HG03342 (cell line): ENCODE data around the gene SLC24A2.
"Not testable (repeated sequence)": the region's sequence is repeated elsewhere in the genome, so short reads cannot be mapped to it uniquely, and the experiment has no call there.

ENCODE experiments used
- ATAC-seq: cut with Tn5 transposase; IDR thresholded peaks from one replicate; pipeline ENCODE4 v1.9.1; 2021; ENCODE audit warnings: mild to moderate bottlenecking, moderate library complexity; ENCODE audit not compliant: unreplicated experiment

The SLC24A2 gene

DNA sequence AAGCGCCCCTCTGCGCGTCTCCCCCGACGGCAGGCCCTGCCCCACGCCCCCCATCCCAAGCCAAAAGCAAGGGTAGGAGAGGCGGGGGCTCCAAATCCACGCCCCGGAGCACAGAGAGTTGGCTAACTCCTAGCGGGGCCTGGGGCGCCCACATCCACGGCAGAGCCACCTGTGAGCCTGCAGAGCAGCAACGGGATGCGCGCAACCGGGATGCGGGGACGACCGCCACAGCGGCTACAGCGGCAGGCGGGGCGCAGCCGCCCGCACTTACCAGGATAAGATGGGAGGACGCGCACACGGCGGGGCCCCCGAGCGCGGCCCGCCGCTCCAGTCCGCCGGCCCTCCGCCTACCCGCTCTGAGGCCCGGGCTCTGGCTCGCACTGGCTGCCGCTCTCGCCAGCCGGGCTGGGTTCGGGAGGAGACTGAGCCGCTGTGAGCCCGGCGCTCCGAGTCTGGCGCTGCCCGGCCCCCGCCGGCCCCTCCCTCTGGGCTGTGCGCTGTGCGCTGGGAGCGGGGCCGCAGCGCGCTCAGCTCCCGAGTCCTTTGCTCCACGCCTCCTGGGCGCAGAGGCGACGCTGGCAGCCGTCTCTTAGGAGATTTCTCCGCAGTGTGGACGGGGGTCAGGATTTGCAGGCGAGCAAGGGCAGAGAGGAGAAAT, at the start of gene SLC24A2:
SLC24A2 (minus strand) TSS at position 424 of the 658 bp plus-strand sequence.
- ATAC-seq, result no peak

GRCh38 chr9:19833331-19833730, 44.5 kb upstream of the SLC24A2 start:
- ATAC-seq, result not testable (repeated sequence)

DNA sequence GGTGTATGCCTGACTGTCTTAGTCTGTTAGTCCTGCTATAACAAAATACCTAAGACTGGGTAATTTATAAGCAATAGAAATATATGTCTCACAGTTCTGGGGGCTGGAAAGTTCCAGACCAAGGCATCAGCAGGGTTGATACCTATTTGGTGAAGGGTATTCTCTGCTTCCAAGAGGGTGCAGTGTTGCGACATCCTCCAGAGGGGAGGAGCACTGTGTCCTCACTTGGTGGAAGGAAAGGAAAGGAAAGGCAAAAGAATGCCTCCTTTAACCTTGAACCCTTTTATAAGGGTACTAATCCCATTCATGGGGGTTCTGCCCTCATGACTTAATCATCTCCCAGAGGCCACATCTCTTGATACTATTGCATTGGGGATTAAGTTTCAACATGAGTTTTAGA, 42.0 kb upstream of the SLC24A2 start:
- ATAC-seq, result no peak

DNA sequence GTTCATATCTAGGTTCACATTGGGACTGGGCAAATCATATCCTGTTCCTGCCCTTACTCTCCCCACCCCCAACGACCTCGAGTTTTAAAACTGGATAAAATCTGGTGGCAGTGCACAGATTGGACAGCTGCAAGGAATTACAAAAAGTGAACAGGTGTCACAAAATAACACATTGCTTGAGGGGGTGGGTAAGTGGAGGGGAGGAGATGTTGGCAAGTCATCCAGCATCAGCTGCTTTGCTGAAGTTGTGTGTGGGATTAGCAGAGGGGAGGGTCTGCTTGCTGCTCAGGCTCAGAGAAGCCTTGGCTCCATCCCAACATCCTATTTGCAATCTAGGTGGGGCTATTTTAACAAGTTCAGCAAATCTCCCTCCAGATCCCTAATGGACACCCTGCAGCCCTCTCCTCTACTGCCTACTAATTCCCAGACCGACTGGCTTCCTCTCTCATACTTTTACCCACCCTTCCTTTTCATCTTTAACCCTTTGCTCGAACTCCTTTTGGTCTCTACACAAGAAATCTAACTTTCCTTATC, 39.8 kb upstream of the SLC24A2 start:
- no peak for ATAC-seq

- ATAC-seq, result no peak
Observed at GRCh38 chr9:19816769-19817168, 27.9 kb upstream of the SLC24A2 start.

- no peak for ATAC-seq
Observed at GRCh38 chr9:19812194-19812593, 23.4 kb upstream of the SLC24A2 start.

DNA sequence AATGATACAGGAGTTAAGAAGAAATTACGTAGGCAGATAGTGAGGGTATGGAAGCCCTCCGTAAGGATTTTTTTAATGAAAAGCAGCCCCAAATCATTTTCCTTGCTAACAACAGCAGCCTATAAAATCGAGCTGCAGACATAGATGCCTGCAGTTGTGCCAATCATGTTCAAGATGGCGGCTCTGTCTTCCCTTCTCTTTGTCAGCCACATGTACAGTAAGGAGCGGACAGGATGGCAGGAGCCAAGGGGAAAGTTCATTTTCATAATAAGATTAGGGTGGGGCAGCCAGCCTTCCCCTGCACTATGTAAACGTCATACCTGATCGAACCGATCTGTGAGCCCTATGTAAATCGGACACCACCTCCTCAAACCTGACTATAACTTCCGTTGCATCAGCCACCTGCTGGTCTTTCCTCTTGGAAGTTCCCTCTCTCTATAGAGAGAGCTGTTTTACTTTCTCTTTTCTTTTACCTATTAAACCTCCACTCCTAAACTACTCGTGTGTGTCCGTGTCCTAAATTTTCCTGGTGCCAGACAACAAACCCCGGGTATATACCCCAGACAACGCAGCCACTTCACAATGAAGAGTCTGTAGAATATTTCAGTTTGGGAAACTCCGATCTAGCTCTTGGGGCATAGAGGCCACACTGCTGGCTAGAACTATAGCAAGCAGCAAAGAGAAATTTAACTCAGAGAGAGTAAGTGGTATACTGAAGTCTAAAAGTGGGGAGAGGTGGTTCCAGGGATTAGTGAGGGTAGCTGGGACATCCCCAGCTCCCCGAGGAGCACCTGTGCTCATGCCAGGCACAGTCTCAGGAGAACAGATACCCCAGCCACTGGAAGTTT, 20.8 kb upstream of the SLC24A2 start:
- no peak for ATAC-seq

DNA sequence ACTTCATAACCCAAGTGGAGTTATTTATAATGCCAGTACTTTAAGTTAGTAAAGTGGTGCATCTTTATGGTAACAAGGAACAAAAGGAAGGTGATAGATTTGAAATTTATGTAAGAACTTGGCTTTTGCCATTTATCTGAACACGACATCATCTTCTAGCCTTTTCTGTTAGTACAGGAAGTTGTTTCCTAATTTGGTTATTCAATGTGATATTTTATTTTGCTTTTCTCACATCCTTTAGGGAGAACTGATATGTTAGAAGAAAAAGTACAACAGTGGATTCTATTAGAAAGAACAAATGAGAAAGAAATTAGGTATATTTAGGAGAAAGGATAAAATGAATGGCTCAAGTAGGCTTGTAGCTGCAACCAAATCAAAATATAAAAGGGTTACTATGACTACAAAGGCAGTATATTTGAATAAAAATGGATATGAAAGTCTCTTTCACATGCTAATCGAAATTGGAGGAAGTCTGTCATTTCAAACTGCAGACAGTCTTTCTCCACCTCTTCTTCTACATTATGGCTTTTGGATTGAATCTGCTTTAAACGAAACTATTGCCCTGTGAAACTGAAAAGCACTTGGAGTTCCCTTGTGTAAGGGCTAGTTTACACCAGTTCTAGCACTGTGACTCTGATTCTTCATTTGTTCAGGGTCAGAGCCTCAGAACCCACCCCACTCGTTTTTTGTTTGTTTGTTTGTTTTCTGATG, 18.5 kb upstream of the SLC24A2 start:
- no peak for ATAC-seq

DNA sequence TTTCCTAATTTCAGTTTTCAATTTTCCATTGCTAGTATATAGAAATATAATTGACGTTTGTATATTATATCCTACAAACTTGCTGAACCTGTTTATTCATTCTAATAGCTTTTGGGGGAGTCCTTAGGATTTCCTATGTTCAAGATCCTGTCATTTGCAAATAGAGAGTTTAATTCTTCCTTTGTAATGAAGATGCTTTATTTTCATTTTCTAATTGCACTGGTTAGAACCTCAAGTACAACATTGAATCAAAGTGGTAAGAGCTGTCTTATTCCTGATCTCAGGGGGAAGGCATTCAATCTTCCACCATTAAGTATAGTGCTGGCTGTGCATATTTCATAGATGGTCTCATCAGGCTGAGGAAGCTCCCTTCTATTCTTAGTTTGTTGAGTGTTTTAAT, 15.6 kb upstream of the SLC24A2 start:
- ATAC-seq, result no peak

GRCh38 chr9:19800884-19801283, 12.0 kb upstream of the SLC24A2 start:
- ATAC-seq, result no peak

DNA sequence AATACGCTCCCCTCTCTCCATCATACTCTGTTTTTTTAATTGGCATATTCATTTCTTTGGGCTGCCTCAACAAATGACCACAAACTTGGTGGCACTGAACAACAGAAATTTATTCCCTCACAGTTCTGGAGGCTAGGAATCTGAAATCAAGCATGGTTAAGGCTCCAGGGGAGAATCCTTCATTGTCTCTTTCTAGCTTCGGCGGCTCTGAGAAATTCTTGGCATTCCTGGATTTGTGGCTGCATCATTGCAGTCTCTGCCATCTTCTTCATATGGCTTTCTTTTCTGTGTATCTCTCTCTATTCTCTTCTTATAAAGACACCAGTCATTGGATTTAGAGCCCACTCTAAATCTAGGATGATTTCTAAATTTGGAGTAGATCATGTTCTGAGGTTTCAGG, 10.9 kb upstream of the SLC24A2 start:
- ATAC-seq, result no peak

- ATAC-seq, result no peak
Observed at GRCh38 chr9:19788152-19788551, 685 bp downstream of the SLC24A2 start.

DNA sequence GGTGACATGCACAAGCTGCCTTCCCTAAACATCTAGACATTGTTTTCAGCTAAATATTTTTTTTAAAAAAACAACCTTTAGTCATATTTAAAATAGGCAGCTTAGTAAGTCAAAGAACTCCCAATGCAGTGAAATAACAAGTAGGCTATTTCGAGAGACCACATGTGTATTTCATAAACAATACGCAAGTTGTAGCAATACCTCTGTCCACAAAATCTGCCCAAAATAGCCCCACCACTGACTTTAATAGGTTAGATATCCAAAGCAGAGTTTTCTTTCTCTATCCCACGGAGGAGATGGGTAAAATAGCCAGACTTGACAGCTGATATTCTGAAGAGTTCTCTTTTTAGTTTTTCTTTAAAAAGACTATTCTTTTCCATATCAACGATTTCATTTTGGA, 1.2 kb downstream of the SLC24A2 start:
- no peak for ATAC-seq

DNA sequence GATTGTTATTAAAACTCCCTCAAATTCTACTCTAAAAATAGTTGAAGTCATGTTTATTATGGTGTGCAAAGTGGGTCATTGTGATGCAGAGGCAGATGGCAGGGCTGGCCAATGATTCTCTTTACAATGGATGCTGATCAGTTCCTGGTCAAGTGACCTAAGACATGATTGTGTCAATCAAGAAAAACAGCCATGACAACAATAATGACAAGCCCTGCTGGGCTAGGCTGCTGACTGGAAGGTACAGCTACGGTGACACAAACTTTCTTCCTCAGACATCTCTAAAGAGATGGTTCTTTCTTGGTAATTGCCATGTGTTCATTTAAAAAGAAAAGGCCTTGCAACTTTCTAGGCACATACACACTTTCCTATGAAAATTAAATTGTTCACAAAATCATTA, 3.6 kb downstream of the SLC24A2 start:
- ATAC-seq, result no peak

- ATAC-seq, result no peak
Observed at GRCh38 chr9:19784136-19784535, 4.7 kb downstream of the SLC24A2 start.

DNA sequence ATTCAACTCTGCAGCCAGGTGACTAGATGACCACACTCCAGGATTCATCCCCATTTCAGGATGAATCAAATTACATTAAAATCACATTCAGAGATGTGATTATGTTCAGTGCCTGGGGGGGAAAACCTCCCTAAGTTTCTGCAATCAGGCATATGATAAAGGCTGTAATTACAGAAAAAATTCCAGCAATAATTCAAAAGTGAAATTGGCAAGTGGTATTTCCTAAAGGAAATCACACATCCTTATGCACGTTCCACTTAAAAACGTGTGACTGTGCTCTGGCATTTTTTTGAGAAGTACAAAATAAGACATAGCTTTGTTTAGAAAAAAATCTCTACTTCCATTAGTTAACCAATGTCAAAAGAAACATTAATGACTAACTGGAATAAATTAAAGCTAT, 5.3 kb downstream of the SLC24A2 start:
- no peak for ATAC-seq

DNA sequence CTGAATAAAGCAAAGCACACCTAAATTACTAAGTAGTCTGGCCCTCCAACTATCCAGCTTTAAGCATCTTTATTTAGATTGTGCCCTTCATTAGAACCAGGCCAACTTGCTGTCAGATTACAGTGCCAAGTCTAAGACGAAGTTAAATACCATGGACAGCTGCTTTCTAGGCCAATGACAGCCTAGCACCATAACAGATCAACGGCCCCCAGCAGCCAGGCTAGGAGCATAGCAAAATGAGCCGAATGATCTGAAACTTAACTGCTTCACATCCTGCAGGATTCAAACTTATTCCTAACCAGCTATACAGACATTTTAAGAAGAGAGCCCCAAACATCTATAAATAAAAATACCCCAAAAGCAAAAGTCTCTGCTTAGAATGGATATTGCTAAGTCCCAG, 6.8 kb downstream of the SLC24A2 start:
- no peak for ATAC-seq

- ATAC-seq, result no peak
Observed at GRCh38 chr9:19781240-19781639, 7.6 kb downstream of the SLC24A2 start.

DNA sequence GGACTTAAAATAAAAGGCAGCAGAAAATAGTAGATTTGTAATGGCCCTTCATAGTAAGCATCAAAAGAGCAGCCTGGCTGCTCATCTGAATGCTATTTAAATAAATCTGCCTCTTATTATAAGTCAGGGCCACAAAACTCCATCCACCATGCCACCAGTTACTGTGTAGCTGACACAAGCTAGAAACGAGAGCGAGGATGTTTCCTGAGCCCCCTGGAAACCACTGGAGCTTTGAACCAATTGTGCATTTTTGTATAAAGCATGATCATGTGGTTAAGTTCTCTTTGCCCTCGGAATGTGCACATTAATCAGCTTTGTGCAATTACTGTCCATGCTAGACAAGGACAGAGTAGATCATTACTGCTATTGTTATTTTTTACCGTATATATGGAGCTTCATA, 17.4 kb downstream of the SLC24A2 start:
- ATAC-seq, result no peak

GRCh38 chr9:19770973-19771372, 17.9 kb downstream of the SLC24A2 start:
- ATAC-seq, result no peak

- no peak for ATAC-seq
Observed at GRCh38 chr9:19769213-19769612, 19.6 kb downstream of the SLC24A2 start.

GRCh38 chr9:19768798-19769197, 20.0 kb downstream of the SLC24A2 start:
- no peak for ATAC-seq
